ENCODE data around the gene FMNL2.

DNA sequence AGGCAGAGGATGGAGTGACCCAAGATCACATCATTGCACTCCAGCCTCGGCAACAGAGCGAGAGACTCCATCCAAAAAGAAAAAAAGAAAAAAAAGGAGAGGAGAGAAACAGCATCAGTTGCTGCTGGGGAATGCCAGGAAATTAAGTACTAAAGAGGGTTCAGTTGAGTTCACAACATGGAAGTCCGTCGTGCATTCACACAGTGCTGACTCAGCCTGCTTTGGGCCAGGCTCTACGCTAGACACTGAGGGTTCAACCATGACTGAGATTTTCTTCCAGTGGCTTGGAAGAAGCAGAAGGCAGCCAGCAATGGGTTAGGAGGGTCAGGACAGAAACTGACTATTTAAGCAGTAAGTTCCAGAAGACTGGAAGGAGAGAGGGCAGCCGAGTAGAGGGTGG lies 108.8 kb downstream of the FMNL2 start:
- TF ChIP-seq POLR2AphosphoS5 (IDR thresholded peaks at IDR 0.05): no peak
- TF ChIP-seq, protein P1, sequence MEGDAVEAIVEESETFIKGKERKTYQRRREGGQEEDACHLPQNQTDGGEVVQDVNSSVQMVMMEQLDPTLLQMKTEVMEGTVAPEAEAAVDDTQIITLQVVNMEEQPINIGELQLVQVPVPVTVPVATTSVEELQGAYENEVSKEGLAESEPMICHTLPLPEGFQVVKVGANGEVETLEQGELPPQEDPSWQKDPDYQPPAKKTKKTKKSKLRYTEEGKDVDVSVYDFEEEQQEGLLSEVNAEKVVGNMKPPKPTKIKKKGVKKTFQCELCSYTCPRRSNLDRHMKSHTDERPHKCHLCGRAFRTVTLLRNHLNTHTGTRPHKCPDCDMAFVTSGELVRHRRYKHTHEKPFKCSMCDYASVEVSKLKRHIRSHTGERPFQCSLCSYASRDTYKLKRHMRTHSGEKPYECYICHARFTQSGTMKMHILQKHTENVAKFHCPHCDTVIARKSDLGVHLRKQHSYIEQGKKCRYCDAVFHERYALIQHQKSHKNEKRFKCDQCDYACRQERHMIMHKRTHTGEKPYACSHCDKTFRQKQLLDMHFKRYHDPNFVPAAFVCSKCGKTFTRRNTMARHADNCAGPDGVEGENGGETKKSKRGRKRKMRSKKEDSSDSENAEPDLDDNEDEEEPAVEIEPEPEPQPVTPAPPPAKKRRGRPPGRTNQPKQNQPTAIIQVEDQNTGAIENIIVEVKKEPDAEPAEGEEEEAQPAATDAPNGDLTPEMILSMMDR (IDR thresholded peaks at IDR 0.05): no peak
